Frontal cortex (tissue), 4 donors: Measurements from ENCODE around the gene MKS1. TPM values are rescaled to one million over a fixed set of nuclear protein-coding genes. Genes with fewer than 3 reads are reported as not detected.

Experiments used
- DNase-seq, 2 donors: peaks; one replicate each; pipeline ENCODE4 v3.0.0; 2012; ENCODE audit warnings: low spot score in 2 of 2
- FAIRE-seq: peaks from 2 replicates; lab custom pipeline; 2012; peaks lifted over from hg19 to GRCh38; lab: Jason Lieb, UNC
- total RNA-seq: library from RNA; depleted of rRNA; stranded (reverse); fragments of >200 nt; gene quantifications from one replicate; pipeline ENCODE4 v1.2.3, GENCODE V29; 2014
- donor health status: control.
- donor health status: control.
- donor health status: control.

The MKS1 gene
- total RNA-seq, 1 donor from 2014 or later = 13.0 TPM

- no peak for DNase-seq
- no peak for FAIRE-seq
Observed at GRCh38 chr17:58246104-58246740, 27.2 kb upstream of the MKS1 start.

- FAIRE-seq (no peak), DNase-seq (no peak)
Observed at GRCh38 chr17:58245428-58246103, 26.5 kb upstream of the MKS1 start.

GRCh38 chr17:58244963-58245362 is 25.9 kb upstream of the MKS1 start:
- no peak for DNase-seq
- FAIRE-seq = no peak

- FAIRE-seq = no peak
- no peak for DNase-seq
Observed at GRCh38 chr17:58242171-58242784, 23.2 kb upstream of the MKS1 start.

GRCh38 chr17:58239987-58240386 is 20.9 kb upstream of the MKS1 start:
- FAIRE-seq = no peak
- DNase-seq = no peak

GRCh38 chr17:58238147-58238634 is 19.1 kb upstream of the MKS1 start, which contains the start of gene LPO:
TSS of gene LPO (plus strand) at chr17:58238584. CDS start at chr17:58242980, 4,396 bp downstream.
- DNase-seq (no peak), FAIRE-seq (no peak)

GRCh38 chr17:58236394-58236793 is 17.3 kb upstream of the MKS1 start:
- no peak for FAIRE-seq
- no peak for DNase-seq

GRCh38 chr17:58235821-58236220 is 16.8 kb upstream of the MKS1 start:
- DNase-seq (no peak), FAIRE-seq (no peak)

- FAIRE-seq = no peak
Observed at GRCh38 chr17:58234512-58234911, 15.5 kb upstream of the MKS1 start.

GRCh38 chr17:58233543-58233942 is 14.5 kb upstream of the MKS1 start:
- DNase-seq (no peak), FAIRE-seq (no peak)

More at GRCh38 chr17:58234512-58234911, 15.5 kb upstream of the MKS1 start:
- no peak for DNase-seq

- FAIRE-seq = no peak
Observed at GRCh38 chr17:58232707-58233156, 13.7 kb upstream of the MKS1 start.

GRCh38 chr17:58231641-58232040 is 12.6 kb upstream of the MKS1 start:
- FAIRE-seq = no peak

More at GRCh38 chr17:58232707-58233156, 13.7 kb upstream of the MKS1 start:
- DNase-seq = no peak

GRCh38 chr17:58229881-58230280 is 10.8 kb upstream of the MKS1 start:
- no peak for DNase-seq
- no peak for FAIRE-seq

More at GRCh38 chr17:58231641-58232040, 12.6 kb upstream of the MKS1 start:
- DNase-seq = no peak

GRCh38 chr17:58229384-58229783 is 10.3 kb upstream of the MKS1 start:
- DNase-seq (no peak), FAIRE-seq (no peak)

GRCh38 chr17:58228679-58229078 is 9.6 kb upstream of the MKS1 start:
- FAIRE-seq = no peak
- DNase-seq = no peak

- FAIRE-seq (no peak), DNase-seq (no peak)
Observed at GRCh38 chr17:58227733-58228132, 8.7 kb upstream of the MKS1 start.

GRCh38 chr17:58224315-58224714 is 5.3 kb upstream of the MKS1 start:
- no peak for FAIRE-seq
- DNase-seq = no peak

- no peak for FAIRE-seq
- DNase-seq = peak in 1 of 2 donors; percentile 22
Observed at GRCh38 chr17:58219789-58220183, 731 bp upstream of the MKS1 start.

GRCh38 chr17:58217766-58218165 is 1.3 kb downstream of the MKS1 start:
- FAIRE-seq (no peak), DNase-seq (no peak)

GRCh38 chr17:58215685-58216084 is 3.4 kb downstream of the MKS1 start:
- DNase-seq (no peak), FAIRE-seq (no peak)

GRCh38 chr17:58210922-58211321 is 8.1 kb downstream of the MKS1 start:
- FAIRE-seq (no peak), DNase-seq (no peak)
